Psoas muscle (tissue), 8 donors: ENCODE results near the gene GGT7. TPM values are rescaled to one million over a fixed set of nuclear protein-coding genes. Genes with fewer than 3 reads are reported as not detected.

ENCODE experiments used
- ATAC-seq, 4 donors: fragments of 200-7000 bp; cut with Tn5 transposase; one replicate each; pipeline ENCODE4 v1.9.1; 2020; ENCODE audit warnings: moderate library complexity in 3 of 4, mild to moderate bottlenecking in 2 of 4
- DNase-seq, 2 donors: peaks; one replicate each; pipeline ENCODE4 v3.0.0-alpha.2; 2020
- H3K27ac ChIP-seq: fragments of 200-600 bp; one replicate; pipeline ENCODE4 v1.8.0; 2022
- H3K27me3 ChIP-seq, 3 donors: fragments of 200-600 bp in 1 of 3; one replicate each; pipeline versions ENCODE4 v1.6.1 to v1.8.0; 2013 to 2022; ENCODE audit warnings: low read length in 2 of 3, mild to moderate bottlenecking in 2 of 3, moderate library complexity in 1 of 3; ENCODE audit not compliant: insufficient read depth in 3 of 3
- H3K36me3 ChIP-seq, 2 donors: fragments of 200-600 bp in 1 of 2; one replicate each; pipeline versions ENCODE4 v1.6.1 to v1.8.0; 2013 to 2022; ENCODE audit warnings: low read depth in 1 of 2, mild to moderate bottlenecking in 1 of 2, moderate library complexity in 1 of 2; ENCODE audit not compliant: insufficient read depth in 1 of 2
- H3K4me1 ChIP-seq: fragments of 200-600 bp; one replicate; pipeline ENCODE4 v1.8.0; 2022
- H3K4me3 ChIP-seq: fragments of 200-600 bp; one replicate; pipeline ENCODE4 v1.8.0; 2022; ENCODE audit warnings: mild to moderate bottlenecking
- H3K9me3 ChIP-seq: fragments of 200-600 bp; one replicate; pipeline ENCODE4 v1.8.0; 2022
- CTCF ChIP-seq: fragments of 200-600 bp; IDR thresholded peaks from one replicate; pipeline ENCODE4 v1.8.0; 2022; ENCODE audit warnings: antibody characterized with exemption
- WGBS, 3 donors: extraction: QIAGEN DNeasy Blood & Tissue Kit; methylation state at CpG; one replicate each; pipeline versions ENCODE4 v1.1.6 to v1.1.7; 2013; 5-methylcytosine and 5-hydroxymethylcytosine counted together
- intact Hi-C, 2 donors: fragments of 100-400 bp; cut with DNase I; formaldehyde crosslinking; loops; one replicate each; pipeline versions ENCODE4 v1.11.0 to v1.14.2; 2022
- long read RNA-seq, 2 donors: library from polyadenylated mRNA; unstranded; transcript quantifications; one replicate each; pipeline ENCODE4 v2.0.0, GENCODE V29; 2021
- polyA plus RNA-seq, 3 donors: library from polyadenylated mRNA; stranded (reverse); fragments of 200-250 nt; gene quantifications; one replicate each; pipeline ENCODE4 v1.2.3, GENCODE V29; 2013
- total RNA-seq, 4 donors: library from RNA; stranded (reverse); fragmentation: NEBNext Ultra II Directional in 2 of 4; extraction: Animal tissue kit (Norgen Biotek cat#: 25700) in 2 of 4; gene quantifications; one replicate each; pipeline versions ENCODE4 v1.2.1 to v1.2.4, GENCODE V29; 2021 to 2023
- donor health status: healthy with polysubstance abuse.
- donor health status: DM: no; HTN: no; CAD: no; lungs with moderate emphysema.
- donor health status: Bipolar disorder and iron deficiency.
- donor health status: healthy.
- donor health status: DM: yes; HTN: yes; CAD: no.
- donor health status: DM: no; HTN: no; CAD: no.
- donor health status: DM: no; HTN: no; CAD: no.
- donor health status: DM: yes; HTN: yes; CAD: no.

GGT7 gene, protein sequence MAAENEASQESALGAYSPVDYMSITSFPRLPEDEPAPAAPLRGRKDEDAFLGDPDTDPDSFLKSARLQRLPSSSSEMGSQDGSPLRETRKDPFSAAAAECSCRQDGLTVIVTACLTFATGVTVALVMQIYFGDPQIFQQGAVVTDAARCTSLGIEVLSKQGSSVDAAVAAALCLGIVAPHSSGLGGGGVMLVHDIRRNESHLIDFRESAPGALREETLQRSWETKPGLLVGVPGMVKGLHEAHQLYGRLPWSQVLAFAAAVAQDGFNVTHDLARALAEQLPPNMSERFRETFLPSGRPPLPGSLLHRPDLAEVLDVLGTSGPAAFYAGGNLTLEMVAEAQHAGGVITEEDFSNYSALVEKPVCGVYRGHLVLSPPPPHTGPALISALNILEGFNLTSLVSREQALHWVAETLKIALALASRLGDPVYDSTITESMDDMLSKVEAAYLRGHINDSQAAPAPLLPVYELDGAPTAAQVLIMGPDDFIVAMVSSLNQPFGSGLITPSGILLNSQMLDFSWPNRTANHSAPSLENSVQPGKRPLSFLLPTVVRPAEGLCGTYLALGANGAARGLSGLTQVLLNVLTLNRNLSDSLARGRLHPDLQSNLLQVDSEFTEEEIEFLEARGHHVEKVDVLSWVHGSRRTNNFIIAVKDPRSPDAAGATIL
- total RNA-seq (10 to 100 TPM; 12.8 to 36.2 (median 29.0) TPM), polyA plus RNA-seq (10 to 100 TPM in 2 of 3 donors, 1 to 10 TPM in 1; 4.8 to 32.4 (median 14.3) TPM)
- long read RNA-seq, donor 1, partial matches to known transcripts = 1 of 3 reads
- long read RNA-seq, donor 1, other reads (novel, unspliced or antisense) = 1 of 3 reads
- long read RNA-seq, donor 2, partial matches to known transcripts = 22 of 32 reads
- long read RNA-seq, donor 2, other reads (novel, unspliced or antisense) = 10 of 32 reads

DNA sequence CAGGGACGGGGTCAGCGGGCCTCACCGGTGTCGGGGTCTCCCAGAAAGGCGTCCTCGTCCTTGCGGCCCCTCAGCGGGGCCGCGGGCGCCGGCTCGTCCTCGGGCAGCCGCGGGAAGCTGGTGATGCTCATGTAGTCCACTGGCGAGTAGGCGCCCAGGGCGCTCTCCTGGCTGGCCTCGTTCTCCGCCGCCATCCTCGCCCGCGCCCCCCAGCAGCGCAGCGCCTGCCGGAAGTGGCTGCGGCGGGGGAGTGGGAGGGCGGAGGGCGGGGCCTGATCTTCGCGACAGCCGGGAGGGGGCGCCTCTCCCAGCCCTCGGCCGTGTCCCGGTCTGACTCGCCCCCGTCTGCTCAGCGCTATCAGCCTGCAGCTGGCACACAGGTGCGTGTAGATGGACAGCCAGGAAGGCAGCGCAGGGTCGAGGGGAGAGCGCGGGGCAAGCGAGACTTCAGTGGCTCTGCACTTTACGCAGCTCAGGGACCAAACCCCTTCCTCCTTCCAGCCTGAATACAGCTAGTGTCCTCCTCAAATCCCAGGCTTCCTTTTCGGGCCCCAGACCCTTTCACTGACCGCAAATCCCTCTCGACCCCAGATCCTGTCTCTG is at the start of gene GGT7:
TSS of gene GGT7 (minus strand) at position 235 of the 603 bp plus-strand sequence. CDS start at position 194, 41 bp downstream.
- TF ChIP-seq CTCF = peak; percentile 67
- peaks cover 13% of the 10 kb centered on the region for H3K4me1 ChIP-seq
- no peaks in the 10 kb centered on the region for H3K9me3 ChIP-seq
- H3K4me3 ChIP-seq = peak within 1 kb of the TSS; percentile 81
- 0 to 1% (median 1%) methylated on average over 30 to 52 of the region's 52 CpGs for WGBS, 3 donors
- peak within 1 kb of the TSS; percentile 96 for H3K27ac ChIP-seq
- DNase-seq (peak; percentile 86 to 92), ATAC-seq (peak; percentile 67 to 75 (median 68))
- H3K27me3 ChIP-seq = no peaks in the 10 kb centered on the region
- H3K36me3 ChIP-seq = no peaks in the 10 kb centered on the region
- intact Hi-C loops = loop anchor here (1.0 to 10.0 kb wide), 5 partner anchors 40 to 222 kb away; partner anchors contain the start of gene TRPC4AP (in 2 of the 2)

GRCh38 chr20:34921436-34921835 is 48.8 kb upstream of the GGT7 start:
- H3K36me3 ChIP-seq = peaks cover 4 to 76% of the 10 kb centered on the region in 2 donors
- peaks cover 34% of the 10 kb centered on the region for H3K4me1 ChIP-seq
- ATAC-seq (no peak), DNase-seq (no peak)
- no peak overlapping the region for H3K4me3 ChIP-seq
- H3K27me3 ChIP-seq = no peaks in the 10 kb centered on the region
- no peaks in the 10 kb centered on the region for H3K9me3 ChIP-seq
- intact Hi-C loops = no loop called here
- no peak for TF ChIP-seq CTCF
- 70 to 79% (median 72%) methylated on average over 3 of the region's 3 CpGs for WGBS, 3 donors
- peak overlapping the region; percentile 87 for H3K27ac ChIP-seq

DNA sequence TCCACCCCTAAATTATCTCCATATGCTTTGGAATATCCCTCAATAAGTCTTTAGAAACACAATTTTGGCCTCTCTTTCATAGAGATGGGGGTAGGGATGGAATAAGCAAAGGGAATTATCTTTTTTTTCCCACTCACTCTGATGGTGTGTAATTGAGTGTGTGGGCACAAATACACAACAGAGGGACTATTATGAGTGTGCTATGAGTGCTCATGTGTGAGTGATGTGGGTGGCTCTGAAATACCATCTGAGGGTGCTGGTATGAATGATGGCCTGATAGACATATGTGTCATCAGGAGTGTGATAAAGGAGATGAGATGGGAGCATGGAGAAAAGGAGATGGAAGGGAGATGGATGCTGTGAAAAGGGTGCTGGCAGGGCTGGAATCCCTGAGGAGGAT is 47.4 kb upstream of the GGT7 start:
- intact Hi-C loops = no loop called here
- DNase-seq = no peak
- Histone ChIP-seq H3K27me3 (no peaks in the 10 kb centered on the region), H3K4me3 (no peak overlapping the region), H3K27ac (peak overlapping the region; percentile 11), H3K36me3 (peaks cover 4 to 63% of the 10 kb centered on the region in 2 donors), H3K4me1 (peaks cover 36% of the 10 kb centered on the region), H3K9me3 (no peaks in the 10 kb centered on the region)
- ATAC-seq = no peak
- TF ChIP-seq CTCF = no peak

DNA sequence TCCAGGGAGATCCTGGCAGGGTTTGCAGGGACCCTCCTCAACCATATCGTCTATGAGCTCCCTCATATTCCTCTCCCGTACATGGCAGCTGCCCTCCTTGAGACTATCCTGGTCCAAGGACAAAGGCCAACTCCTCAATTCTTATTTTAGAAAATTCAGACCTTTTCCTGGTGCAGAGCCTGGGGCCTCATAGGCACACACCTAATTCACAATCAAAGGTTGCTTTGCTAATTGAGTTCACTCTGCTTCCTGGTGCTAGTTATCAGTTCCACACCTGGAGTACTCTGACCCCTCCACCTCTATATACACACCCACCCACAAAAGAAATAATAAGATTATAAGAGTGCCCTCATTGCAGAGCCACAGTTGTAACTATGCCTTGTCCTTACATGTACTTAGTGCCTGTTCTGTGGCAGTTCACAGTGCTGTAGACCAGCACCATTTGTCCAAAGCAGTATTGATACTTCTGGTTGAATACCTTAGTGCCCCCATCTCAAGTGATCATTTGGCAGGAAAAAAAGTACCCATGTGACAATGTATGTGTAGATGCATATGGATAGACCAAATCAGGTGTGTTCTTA is 44.2 kb upstream of the GGT7 start:
- intact Hi-C loops = no loop called here
- H3K36me3 ChIP-seq = peaks cover 4 to 61% of the 10 kb centered on the region in 2 donors
- DNase-seq (no peak), ATAC-seq (no peak)
- H3K27ac ChIP-seq = peak overlapping the region; percentile 9
- 43 to 59% (median 44%) methylated on average over 2 of the region's 2 CpGs for WGBS, 3 donors
- no peaks in the 10 kb centered on the region for H3K27me3 ChIP-seq
- TF ChIP-seq CTCF = no peak
- peaks cover 33% of the 10 kb centered on the region for H3K4me1 ChIP-seq
- no peaks in the 10 kb centered on the region for H3K9me3 ChIP-seq
- no peak overlapping the region for H3K4me3 ChIP-seq
